HG03520 (cell line): ENCODE results near the gene FTCD.
"Not testable (repeated sequence)": the region's sequence is repeated elsewhere in the genome, so short reads cannot be mapped to it uniquely, and the experiment has no call there.

Source experiments
- ATAC-seq: cut with Tn5 transposase; IDR thresholded peaks from one replicate; pipeline ENCODE4 v1.9.1; 2021; ENCODE audit warnings: mild to moderate bottlenecking, moderate library complexity; ENCODE audit not compliant: unreplicated experiment

Gene FTCD

GRCh38 chr21:46140352-46141003, 14.9 kb downstream of the FTCD start:
- not testable (repeated sequence) for ATAC-seq

DNA sequence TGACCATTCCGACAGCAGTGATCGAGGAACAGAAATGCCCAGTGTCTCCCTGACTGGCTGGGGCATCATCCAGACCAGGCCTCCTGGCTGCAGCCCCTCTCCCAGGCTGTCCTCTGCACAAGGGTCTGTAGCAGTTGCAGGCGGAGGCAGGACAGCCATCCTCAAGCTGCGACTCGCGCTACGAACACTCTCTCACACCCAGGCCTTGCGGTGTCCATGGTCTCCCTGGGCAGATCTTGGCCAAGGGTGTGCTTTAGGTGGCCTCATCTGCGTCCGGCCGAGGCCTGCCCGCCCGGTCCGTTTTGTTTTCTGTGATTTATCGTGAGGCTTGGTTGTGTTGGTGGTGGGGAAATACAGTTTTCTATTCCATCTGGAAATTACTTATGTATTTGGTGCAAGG, 15.7 kb downstream of the FTCD start:
- no peak for ATAC-seq

GRCh38 chr21:46138383-46138970, 16.9 kb downstream of the FTCD start:
- no peak for ATAC-seq

DNA sequence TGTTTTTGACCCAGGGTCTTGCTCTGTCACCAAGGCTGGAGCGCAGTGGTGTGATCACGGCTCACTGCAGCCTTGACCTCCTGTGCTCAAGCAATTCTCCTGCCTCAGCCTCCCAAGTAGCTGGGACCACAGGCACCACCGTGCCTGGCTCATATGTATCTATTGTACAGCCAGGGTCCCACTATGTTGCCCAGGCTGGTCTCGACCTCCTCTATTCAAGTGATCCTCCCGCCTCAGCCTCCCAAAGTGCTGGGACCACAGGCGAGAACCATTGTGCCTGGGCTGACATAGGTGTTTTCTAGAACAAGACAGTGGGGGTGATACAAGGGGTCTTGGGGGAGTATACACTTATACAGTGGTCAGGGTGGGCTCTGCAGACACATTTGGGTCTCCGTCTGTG, 17.5 kb downstream of the FTCD start:
- no peak for ATAC-seq

GRCh38 chr21:46136739-46137349, 18.5 kb downstream of the FTCD start:
- ATAC-seq = no peak

DNA sequence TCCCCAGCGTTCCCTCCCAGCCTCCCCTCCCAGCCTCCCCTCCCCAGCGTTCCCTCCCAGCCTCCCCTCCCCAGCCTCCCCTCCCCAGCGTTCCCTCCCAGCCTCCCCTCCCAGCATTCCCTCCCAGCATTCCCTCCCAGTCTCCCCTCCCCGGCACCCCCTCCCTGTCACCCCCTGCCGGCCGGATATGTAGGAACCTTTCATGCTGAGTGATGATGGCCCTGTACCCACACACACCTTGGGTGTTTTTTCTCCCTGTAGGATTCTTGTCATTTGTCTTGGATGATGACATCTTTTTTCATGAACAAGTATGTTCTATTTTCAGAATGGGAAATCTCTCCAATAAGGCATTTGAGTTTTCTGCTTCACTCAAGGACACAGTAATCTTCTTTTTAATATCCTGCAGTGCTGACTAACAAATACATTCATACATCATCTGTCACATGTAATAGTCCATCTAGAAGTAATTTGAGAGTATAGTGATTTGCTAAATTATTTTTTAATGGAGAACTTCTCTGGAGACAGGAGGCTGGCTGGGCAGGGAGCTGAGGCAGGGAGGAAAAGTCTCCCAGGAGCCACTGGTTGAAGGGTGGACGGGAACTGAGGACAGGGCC, 19.5 kb downstream of the FTCD start:
- ATAC-seq = no peak

DNA sequence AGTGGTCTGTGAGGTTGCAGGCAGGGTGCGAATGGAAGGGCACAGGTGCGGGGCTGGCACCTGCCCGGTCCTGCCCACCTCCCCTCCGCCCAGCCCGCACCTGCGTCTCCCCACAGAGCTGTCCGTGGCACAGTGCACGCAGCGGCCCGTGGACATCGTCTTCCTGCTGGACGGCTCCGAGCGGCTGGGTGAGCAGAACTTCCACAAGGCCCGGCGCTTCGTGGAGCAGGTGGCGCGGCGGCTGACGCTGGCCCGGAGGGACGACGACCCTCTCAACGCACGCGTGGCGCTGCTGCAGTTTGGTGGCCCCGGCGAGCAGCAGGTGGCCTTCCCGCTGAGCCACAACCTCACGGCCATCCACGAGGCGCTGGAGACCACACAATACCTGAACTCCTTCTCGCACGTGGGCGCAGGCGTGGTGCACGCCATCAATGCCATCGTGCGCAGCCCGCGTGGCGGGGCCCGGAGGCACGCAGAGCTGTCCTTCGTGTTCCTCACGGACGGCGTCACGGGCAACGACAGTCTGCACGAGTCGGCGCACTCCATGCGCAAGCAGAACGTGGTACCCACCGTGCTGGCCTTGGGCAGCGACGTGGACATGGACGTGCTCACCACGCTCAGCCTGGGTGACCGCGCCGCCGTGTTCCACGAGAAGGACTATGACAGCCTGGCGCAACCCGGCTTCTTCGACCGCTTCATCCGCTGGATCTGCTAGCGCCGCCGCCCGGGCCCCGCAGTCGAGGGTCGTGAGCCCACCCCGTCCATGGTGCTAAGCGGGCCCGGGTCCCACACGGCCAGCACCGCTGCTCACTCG, 23.3 kb downstream of the FTCD start:
- no peak for ATAC-seq

- no peak for ATAC-seq
These were observed 23.9 kb downstream of the FTCD start for GRCh38 chr21:46131588-46131837.

DNA sequence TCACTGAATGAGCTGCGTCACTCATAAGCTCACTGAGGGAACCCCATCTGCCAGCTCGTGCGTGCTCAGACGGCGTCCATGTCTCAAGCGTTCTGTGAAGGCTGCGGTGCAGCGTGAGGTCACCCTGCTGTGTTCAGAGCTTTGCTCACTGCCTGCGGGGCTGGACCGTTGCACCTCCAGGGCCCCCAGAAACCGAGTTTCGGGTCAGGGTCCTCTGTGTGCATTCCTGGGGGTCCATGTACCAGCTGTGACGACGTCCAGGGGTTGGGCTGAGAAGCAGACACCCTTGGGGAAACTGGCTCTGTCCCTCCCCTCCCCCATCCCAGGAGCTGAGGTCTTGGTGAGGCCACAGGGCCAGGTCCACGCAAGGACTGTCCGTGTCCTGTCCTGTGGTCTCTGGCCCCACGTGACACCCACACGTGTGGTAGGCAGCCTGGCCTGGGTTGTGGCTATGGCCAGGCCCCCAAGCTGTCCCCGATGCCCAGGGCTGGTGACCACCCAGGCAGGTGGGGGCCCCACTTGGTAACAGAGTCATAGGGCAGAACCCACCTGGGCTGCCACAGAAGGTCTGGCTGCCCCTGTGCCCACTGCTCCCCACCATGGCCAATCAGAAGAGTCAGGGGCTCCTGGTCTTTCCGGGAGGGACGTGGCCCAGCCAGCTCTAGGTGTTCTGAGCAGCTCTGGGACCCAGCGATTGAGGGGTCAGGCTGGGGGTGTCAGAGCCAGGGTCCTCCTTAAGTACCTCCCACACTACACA, 24.4 kb downstream of the FTCD start:
- no peak for ATAC-seq

DNA sequence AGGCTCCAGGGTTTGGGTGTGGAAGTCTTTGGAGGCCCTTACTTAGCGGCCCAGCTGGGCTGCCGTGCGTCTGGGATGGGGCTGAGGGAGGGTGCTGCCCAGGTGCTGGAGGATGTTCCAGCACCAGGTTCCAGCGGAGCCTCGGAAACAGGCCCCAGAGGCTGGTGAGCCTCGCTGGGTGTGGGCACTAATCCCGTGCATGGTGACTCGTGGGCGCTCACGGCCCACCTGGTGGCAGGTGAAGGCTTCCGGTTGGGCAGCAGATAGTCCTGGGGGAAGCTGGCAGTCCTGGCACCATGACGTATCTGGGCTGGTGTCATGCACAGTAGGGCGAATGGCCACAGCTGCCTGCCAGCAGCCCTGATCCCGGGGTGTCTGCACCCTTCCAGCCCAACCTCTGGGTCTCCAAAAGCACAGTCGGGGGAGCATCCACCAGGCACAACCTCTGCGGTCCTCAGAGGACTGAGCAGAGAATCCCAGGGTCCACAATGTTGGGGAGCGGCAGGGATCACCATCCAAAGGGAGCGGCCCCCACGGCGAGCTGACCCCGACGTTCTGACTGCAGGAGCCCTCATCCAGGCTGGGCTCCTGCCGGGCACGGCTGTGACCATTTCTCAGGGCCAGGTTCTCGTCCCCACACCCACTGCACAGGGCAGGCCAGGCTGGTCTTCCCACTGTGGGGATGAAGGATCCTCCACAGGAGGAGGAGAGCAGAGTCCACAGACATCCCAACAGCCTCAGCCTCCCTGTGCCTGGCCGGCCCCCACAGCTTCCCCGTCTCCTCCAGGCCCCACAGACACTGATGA, 25.3 kb downstream of the FTCD start:
- no peak for ATAC-seq

DNA sequence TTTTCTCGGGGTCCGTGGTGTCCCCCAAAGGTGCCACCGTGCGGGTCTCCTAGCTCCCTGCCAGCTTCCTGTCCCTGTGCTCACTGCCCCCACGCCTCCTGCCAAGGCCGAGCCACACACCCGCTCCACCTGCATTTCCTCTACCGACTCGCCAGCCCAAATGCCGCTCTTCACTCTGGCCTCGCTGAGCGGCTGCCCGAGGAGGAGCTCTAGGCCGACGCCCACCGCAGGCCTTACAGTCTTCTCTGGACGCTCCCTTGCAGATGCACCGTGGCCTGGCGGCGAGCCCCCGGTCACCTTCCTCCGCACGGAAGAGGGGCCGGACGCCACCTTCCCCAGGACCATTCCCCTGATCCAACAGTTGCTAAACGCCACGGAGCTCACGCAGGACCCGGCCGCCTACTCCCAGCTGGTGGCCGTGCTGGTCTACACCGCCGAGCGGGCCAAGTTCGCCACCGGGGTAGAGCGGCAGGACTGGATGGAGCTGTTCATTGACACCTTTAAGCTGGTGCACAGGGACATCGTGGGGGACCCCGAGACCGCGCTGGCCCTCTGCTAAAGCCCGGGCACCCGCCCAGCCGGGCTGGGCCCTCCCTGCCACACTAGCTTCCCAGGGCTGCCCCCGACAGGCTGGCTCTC, 26.3 kb downstream of the FTCD start:
- ATAC-seq = no peak

DNA sequence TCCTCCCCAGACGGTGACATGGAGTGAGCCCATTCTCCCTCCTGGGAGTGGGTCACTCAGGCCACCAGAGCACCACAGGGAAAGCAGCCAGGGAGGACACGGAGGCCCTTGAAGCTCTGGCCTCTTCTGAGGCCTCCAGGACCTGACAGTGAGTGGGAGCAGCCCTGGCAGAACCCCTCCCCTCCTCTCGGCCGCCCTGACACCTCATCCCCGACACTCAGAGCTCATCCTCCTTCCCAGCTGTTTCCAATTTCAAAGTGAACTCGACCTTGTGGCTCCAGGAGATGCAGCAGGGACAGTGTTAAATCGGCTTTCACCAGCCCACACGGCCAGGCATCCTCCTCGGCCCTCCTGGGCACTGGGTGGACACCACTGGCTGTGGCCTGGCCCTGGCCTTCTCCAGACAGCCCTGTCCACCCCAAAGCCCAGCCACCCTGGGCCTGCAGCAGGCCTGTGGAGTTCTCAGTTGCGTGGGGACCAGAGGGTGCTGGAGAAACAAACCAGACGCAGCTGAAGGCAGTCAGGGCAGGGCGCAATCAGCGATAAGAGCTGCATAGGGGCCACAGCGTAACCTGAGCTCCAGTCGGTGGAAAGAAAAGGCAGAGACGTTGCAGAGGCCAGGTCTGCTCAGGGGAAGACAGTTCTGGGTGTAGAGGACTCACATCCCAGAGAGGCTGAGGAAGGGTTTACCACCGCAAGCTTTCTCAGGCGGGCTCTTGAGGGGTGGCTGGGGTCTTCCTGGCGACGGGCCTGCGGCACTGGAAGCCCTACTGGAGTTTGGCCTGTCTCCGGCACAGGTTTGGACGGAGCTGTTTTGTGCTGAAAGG, 27.1 kb downstream of the FTCD start:
- no peak for ATAC-seq

GRCh38 chr21:46127239-46128105, 27.9 kb downstream of the FTCD start:
- no peak for ATAC-seq

GRCh38 chr21:46126309-46127238, 28.8 kb downstream of the FTCD start:
- no peak for ATAC-seq

- no peak for ATAC-seq
These were observed 29.5 kb downstream of the FTCD start for GRCh38 chr21:46125846-46126301.
